ENCODE measurements around the gene MCOLN3. TPM values are rescaled to one million over a fixed set of nuclear protein-coding genes. Genes with fewer than 3 reads are reported as not detected.

The MCOLN3 gene
- polyA plus RNA-seq, 1 of the 3 experiments (the other 2 are of a cell fraction), result not detected

GRCh38 chr1:85058311-85058710 lies 10.0 kb upstream of the MCOLN3 start (continued):
- TF ChIP-seq PBX3 (IDR thresholded peaks at IDR 0.05), result no peak
- TF ChIP-seq USF2 (IDR thresholded peaks at IDR 0.05; ENCODE audit: borderline replicate concordance, low read depth, low read length), result no peak
- no peak for TF ChIP-seq YY1 (IDR thresholded peaks at IDR 0.05; ENCODE audit: low read depth)

- H3K4me3 ChIP-seq (ENCODE audit: low read depth in 2 of 2, low read length in 1 of 2), result no peak overlapping the region
- H3K9ac ChIP-seq, result no peak overlapping the region
- H3K9me2 ChIP-seq, result no peaks in the 10 kb centered on the region
- ChIA-PET CTCF (no interaction called here), POLR2A (no interaction called here)
- H3K27ac ChIP-seq (ENCODE audit: low read depth in 2 of 2, low read length in 1 of 2), result no peak overlapping the region
- no peaks in the 10 kb centered on the region for H3K9me3 ChIP-seq
- no peaks in the 10 kb centered on the region for H3F3A ChIP-seq (replicated peaks; ENCODE audit: insufficient read depth)
- H3K79me2 ChIP-seq (ENCODE audit: insufficient read depth), result no peaks in the 10 kb centered on the region
- WGBS (ENCODE audit: low lambda C conversion rate), result 12% methylated on average over 4 of the region's 4 CpGs
- no peak overlapping the region for H3K4me2 ChIP-seq
- TF ChIP-seq NFIC (IDR thresholded peaks at IDR 0.05; ENCODE audit: borderline replicate concordance) (no peak), RFX5 (IDR thresholded peaks at IDR 0.05; ENCODE audit: low read length) (no peak), MXI1 (IDR thresholded peaks at IDR 0.05; ENCODE audit: low read depth, low read length) (no peak), FOXM1 (IDR thresholded peaks at IDR 0.05; ENCODE audit: low read depth) (no peak), MEF2A (IDR thresholded peaks at IDR 0.05; ENCODE audit: borderline replicate concordance, low read depth) (no peak)
- H4K20me1 ChIP-seq (ENCODE audit: insufficient read depth), result no peaks in the 10 kb centered on the region
- H2AFZ ChIP-seq (ENCODE audit: low read depth), result no peak overlapping the region
- H3K36me3 ChIP-seq (replicated peaks in 1 of 2; ENCODE audit: control insufficient read depth in 1 of 2, insufficient read depth in 2 of 2, low read length in 1 of 2), result no peaks in the 10 kb centered on the region
- peaks cover 16% of the 10 kb centered on the region for H3K27me3 ChIP-seq (ENCODE audit: insufficient read depth)
- H3K4me1 ChIP-seq (ENCODE audit: control insufficient read depth in 1 of 2, insufficient read depth in 2 of 2, low read depth in 1 of 2, low read length in 1 of 2), result no peaks in the 10 kb centered on the region
- DNase-seq, result no peak
Observed at GRCh38 chr1:85054664-85055063, 6.4 kb upstream of the MCOLN3 start.

GRCh38 chr1:85049735-85050166 lies 1.5 kb upstream of the MCOLN3 start:
- Histone ChIP-seq H3F3A (replicated peaks; ENCODE audit: insufficient read depth) (no peaks in the 10 kb centered on the region), H3K79me2 (ENCODE audit: insufficient read depth) (no peaks in the 10 kb centered on the region), H3K4me2 (no peak overlapping the region), H4K20me1 (ENCODE audit: insufficient read depth) (no peaks in the 10 kb centered on the region), H3K9me3 (no peaks in the 10 kb centered on the region), H3K4me1 (ENCODE audit: control insufficient read depth in 1 of 2, insufficient read depth in 2 of 2, low read depth in 1 of 2, low read length in 1 of 2) (no peaks in the 10 kb centered on the region; a peak in 1 of 4 replicates), H3K9ac (no peak overlapping the region), H2AFZ (ENCODE audit: low read depth) (no peak overlapping the region), H3K27me3 (ENCODE audit: insufficient read depth) (peaks cover 58% of the 10 kb centered on the region), H3K9me2 (no peaks in the 10 kb centered on the region), H3K27ac (ENCODE audit: low read depth in 2 of 2, low read length in 1 of 2) (no peak overlapping the region), H3K4me3 (ENCODE audit: low read depth in 2 of 2, low read length in 1 of 2) (no peak overlapping the region), H3K36me3 (replicated peaks in 1 of 2; ENCODE audit: control insufficient read depth in 1 of 2, insufficient read depth in 2 of 2, low read length in 1 of 2) (no peaks in the 10 kb centered on the region)
- DNase-seq, result no peak
- 10% methylated on average over 11 of the region's 11 CpGs for WGBS (ENCODE audit: low lambda C conversion rate)
- TF ChIP-seq EP300 (IDR thresholded peaks at IDR 0.05; ENCODE audit: borderline replicate concordance in 1 of 2, low read depth in 1 of 2, low read length in 1 of 2) (no peak), FOXJ3 (CRISPR knock-in tag; IDR thresholded peaks at IDR 0.05) (no peak), USF1 (IDR thresholded peaks at IDR 0.05; ENCODE audit: borderline replicate concordance, low read depth) (no peak), RFX5 (IDR thresholded peaks at IDR 0.05; ENCODE audit: low read length) (no peak)
- CTCF ChIA-PET, result interaction anchor here (0.6 to 1.9 kb wide), 3 partner anchors 18 to 105 kb away, joined by 3 to 4 read pairs (median 3); no protein-coding TSS in a partner anchor
- POLR2A ChIA-PET, result no interaction called here

Data from SK-N-SH (cell line).